BLaER1 (cell line): Measurements from ENCODE around the gene KIF20B.

Experiments used
- H3K27ac ChIP-seq: shearing (Covaris generic); formaldehyde crosslinking; 2 replicates; pipeline ENCODE4 v1.8.1; 2022
- H3K27me3 ChIP-seq: shearing (Covaris generic); formaldehyde crosslinking; 2 replicates; pipeline ENCODE4 v1.8.1; 2022
- H3K36me3 ChIP-seq: shearing (Covaris generic); formaldehyde crosslinking; 2 replicates; pipeline ENCODE4 v1.8.1; 2022
- H3K4me1 ChIP-seq: shearing (Covaris generic); formaldehyde crosslinking; 2 replicates; pipeline ENCODE4 v1.8.1; 2022
- H3K4me2 ChIP-seq: shearing (Covaris generic); formaldehyde crosslinking; 2 replicates; pipeline ENCODE4 v1.8.1; 2022
- H3K4me3 ChIP-seq: shearing (Covaris generic); formaldehyde crosslinking; 2 replicates; pipeline ENCODE4 v1.8.1; 2022
- H3K9ac ChIP-seq: shearing (Covaris generic); formaldehyde crosslinking; 2 replicates; pipeline ENCODE4 v1.8.1; 2022
- H3K9me3 ChIP-seq: shearing (Covaris generic); formaldehyde crosslinking; 2 replicates; pipeline ENCODE4 v1.8.1; 2022
- H4K20me1 ChIP-seq: shearing (Covaris generic); formaldehyde crosslinking; 2 replicates; pipeline ENCODE4 v1.8.1; 2022
- Cebpa-rat ChIP-seq: shearing (Covaris generic); IDR thresholded peaks from 2 replicates; pipeline ENCODE4 v1.8.1; 2022

The KIF20B gene

GRCh38 chr10:89706011-89706410 lies 4.6 kb downstream of the KIF20B start:
- Histone ChIP-seq H3K4me2 (peak overlapping the region; percentile 13), H3K4me3 (no peak overlapping the region), H3K4me1 (peaks cover 38% of the 10 kb centered on the region), H3K36me3 (peaks cover 36% of the 10 kb centered on the region; the same call in 1 of the 2 replicates), H4K20me1 (peaks cover 4% of the 10 kb centered on the region; the same call in 1 of the 2 replicates), H3K27me3 (no peaks in the 10 kb centered on the region), H3K9me3 (no peaks in the 10 kb centered on the region), H3K27ac (no peak overlapping the region), H3K9ac (no peak overlapping the region)
- no peak for TF ChIP-seq Cebpa-rat

- Histone ChIP-seq H3K27me3 (no peaks in the 10 kb centered on the region), H3K27ac (no peak overlapping the region), H3K9me3 (no peaks in the 10 kb centered on the region), H3K9ac (no peak overlapping the region), H3K4me1 (peaks cover 33% of the 10 kb centered on the region), H3K4me3 (no peak overlapping the region), H3K36me3 (peaks cover 44% of the 10 kb centered on the region), H3K4me2 (no peak overlapping the region), H4K20me1 (peaks cover 4% of the 10 kb centered on the region; the same call in 1 of the 2 replicates)
- no peak for TF ChIP-seq Cebpa-rat
Measured at GRCh38 chr10:89707372-89707771, 6.0 kb downstream of the KIF20B start.

DNA sequence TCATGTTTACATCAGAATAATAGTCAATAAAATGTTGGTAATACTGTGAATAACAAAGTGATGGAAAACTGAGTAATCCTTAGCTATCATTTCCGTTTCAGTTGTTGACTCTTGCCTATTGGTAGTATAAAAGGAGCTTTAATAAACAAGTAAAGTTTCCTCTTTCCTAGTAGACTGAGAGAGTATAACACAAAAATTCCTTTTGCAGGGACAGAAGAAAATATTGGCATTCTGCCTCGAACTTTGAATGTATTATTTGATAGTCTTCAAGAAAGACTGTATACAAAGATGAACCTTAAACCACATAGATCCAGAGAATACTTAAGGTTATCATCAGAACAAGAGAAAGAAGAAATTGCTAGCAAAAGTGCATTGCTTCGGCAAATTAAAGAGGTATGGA lies 9.4 kb downstream of the KIF20B start:
- peaks cover 4% of the 10 kb centered on the region; the same call in 1 of the 2 replicates for H4K20me1 ChIP-seq
- no peak overlapping the region for H3K4me3 ChIP-seq
- peaks cover 51% of the 10 kb centered on the region for H3K36me3 ChIP-seq
- TF ChIP-seq Cebpa-rat = no peak
- H3K4me2 ChIP-seq = no peak overlapping the region
- no peak overlapping the region for H3K9ac ChIP-seq
- H3K9me3 ChIP-seq = no peaks in the 10 kb centered on the region
- H3K27me3 ChIP-seq = no peaks in the 10 kb centered on the region
- peaks cover 8% of the 10 kb centered on the region; the same call in 1 of the 2 replicates for H3K4me1 ChIP-seq
- H3K27ac ChIP-seq = no peak overlapping the region

DNA sequence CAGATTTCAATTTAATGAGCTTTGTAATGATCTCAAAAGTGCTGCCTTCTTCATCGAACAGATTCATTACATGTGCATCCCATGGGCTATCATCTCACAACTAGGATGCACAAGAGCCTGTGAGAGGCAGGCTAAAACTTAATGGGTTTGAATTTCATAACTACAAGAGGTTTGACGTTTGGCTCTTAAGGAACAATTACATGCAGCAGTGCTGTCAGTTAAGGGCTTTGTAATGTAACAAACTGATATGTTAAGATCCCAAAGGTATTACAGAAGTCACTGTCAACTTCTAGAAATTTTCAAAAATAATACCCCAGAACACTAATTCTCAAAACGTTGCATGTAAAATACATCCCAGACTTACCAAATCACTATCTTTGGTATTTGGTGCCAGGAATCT lies 33.2 kb downstream of the KIF20B start:
- Histone ChIP-seq H3K4me3 (no peak overlapping the region), H3K36me3 (peaks cover 69% of the 10 kb centered on the region), H4K20me1 (no peaks in the 10 kb centered on the region), H3K4me1 (no peaks in the 10 kb centered on the region), H3K4me2 (no peak overlapping the region), H3K9me3 (no peaks in the 10 kb centered on the region), H3K9ac (no peak overlapping the region), H3K27ac (no peak overlapping the region), H3K27me3 (no peaks in the 10 kb centered on the region)
- TF ChIP-seq Cebpa-rat = no peak

GRCh38 chr10:89738551-89739209 lies 37.3 kb downstream of the KIF20B start:
- no peaks in the 10 kb centered on the region for H3K9me3 ChIP-seq
- no peak overlapping the region for H3K9ac ChIP-seq
- no peaks in the 10 kb centered on the region for H3K27me3 ChIP-seq
- H3K27ac ChIP-seq = no peak overlapping the region
- H4K20me1 ChIP-seq = no peaks in the 10 kb centered on the region
- H3K4me3 ChIP-seq = no peak overlapping the region
- no peak for TF ChIP-seq Cebpa-rat
- H3K4me1 ChIP-seq = no peaks in the 10 kb centered on the region
- H3K36me3 ChIP-seq = peaks cover 73% of the 10 kb centered on the region
- H3K4me2 ChIP-seq = no peak overlapping the region

DNA sequence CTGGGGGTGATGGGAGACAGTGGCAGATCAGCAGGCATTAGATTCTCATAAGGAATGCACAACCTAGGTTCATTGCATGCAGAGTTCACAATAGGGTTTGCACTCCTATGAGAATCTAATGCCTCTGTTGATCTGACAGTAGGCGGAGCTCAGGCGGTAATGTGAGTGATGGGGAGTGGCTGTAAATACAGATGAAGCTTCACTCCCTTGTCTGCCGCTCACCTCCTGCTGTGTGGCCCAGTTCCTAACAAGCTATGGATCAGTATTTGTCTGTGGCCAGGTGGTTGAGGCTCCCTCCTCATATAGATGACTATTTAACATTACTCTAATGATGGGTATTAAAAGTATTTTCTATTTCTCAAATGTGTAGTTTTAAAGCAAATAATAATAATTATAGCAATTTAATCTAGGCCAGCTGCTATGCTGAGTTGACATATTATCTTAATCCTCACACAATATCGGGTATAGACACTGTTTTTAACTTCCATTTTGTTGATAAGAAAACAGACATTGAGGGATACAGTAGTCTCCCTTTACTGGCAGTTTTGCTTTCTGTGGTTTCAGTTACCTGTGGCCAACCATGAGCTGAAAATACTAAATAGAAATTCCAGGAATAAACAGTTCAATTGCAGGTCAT lies 39.9 kb downstream of the KIF20B start:
- no peaks in the 10 kb centered on the region for H3K27me3 ChIP-seq
- peaks cover 76% of the 10 kb centered on the region for H3K36me3 ChIP-seq
- H3K9ac ChIP-seq = no peak overlapping the region
- H3K9me3 ChIP-seq = peaks cover 2% of the 10 kb centered on the region; the same call in 1 of the 2 replicates
- H3K4me3 ChIP-seq = no peak overlapping the region
- TF ChIP-seq Cebpa-rat = no peak
- no peak overlapping the region for H3K27ac ChIP-seq
- no peaks in the 10 kb centered on the region for H4K20me1 ChIP-seq
- no peaks in the 10 kb centered on the region for H3K4me1 ChIP-seq
- H3K4me2 ChIP-seq = no peak overlapping the region

DNA sequence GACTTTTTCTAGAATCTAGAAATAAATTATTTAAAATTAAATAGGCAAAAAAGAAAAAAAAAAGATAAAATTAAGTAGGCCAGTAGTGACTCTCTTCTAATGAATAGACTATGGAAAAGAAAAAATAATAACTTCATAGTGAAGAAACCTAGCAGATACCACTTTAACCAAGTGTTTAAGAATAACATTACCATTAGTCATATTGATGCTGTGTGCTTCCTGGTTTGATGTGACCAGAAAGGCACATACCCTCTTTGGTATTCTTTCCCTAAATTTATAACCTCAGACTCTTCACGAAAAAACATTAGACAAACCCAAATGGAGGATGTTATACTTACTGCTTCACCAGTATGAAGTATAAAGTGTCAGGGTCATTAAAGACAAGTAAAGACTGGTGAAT lies 42.6 kb downstream of the KIF20B start:
- no peak for TF ChIP-seq Cebpa-rat
- Histone ChIP-seq H3K4me2 (no peak overlapping the region), H3K36me3 (peaks cover 72% of the 10 kb centered on the region), H3K9ac (no peak overlapping the region), H3K27me3 (no peaks in the 10 kb centered on the region), H3K4me1 (no peaks in the 10 kb centered on the region), H3K9me3 (peaks cover 6% of the 10 kb centered on the region), H4K20me1 (no peaks in the 10 kb centered on the region), H3K27ac (no peak overlapping the region), H3K4me3 (no peak overlapping the region)

DNA sequence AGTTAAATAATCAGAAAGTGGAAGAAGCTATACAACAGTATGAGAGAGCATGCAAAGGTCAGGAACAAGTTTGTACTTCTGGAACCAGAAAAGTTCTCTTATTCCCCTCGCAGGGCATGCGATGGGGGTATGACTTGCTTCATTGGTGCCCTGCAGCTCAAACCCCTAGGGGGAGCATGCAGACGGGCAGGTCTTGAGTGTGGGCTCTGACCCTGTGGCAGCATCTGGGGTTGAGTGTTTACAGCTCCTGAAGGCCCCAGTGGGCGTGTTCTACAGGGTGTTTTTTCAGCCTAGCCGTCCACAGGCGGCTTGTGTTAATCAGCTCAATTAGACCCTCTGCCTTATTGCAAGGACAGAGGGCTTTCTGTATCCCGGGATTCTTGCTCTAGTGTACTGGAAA lies 44.5 kb downstream of the KIF20B start:
- Histone ChIP-seq H3K27ac (no peak overlapping the region), H4K20me1 (no peaks in the 10 kb centered on the region), H3K9ac (no peak overlapping the region), H3K9me3 (peaks cover 6% of the 10 kb centered on the region), H3K4me3 (no peak overlapping the region), H3K4me1 (no peaks in the 10 kb centered on the region), H3K36me3 (peaks cover 64% of the 10 kb centered on the region), H3K27me3 (no peaks in the 10 kb centered on the region), H3K4me2 (no peak overlapping the region)
- no peak for TF ChIP-seq Cebpa-rat

DNA sequence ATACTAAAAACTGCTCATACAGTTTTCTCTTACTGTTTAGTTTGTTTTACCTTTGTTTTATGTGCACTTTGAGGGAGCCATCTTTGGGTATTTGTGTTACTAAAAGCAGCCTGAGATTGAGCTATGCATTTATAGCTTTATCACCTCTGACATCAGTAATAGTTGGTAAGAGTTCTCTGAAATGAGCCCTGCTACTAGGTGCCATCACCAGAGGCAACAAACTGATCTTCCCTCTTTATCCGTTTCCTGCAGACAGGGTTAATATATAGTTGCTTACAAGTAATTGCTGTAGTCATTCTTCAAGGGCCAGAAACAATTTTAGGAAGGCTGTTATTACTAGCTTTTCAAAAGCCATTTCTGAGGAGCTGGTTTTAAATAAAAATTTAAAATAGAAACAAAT lies 49.1 kb downstream of the KIF20B start:
- no peak overlapping the region for H3K4me3 ChIP-seq
- H3K4me1 ChIP-seq = no peaks in the 10 kb centered on the region
- H3K27me3 ChIP-seq = no peaks in the 10 kb centered on the region
- H3K36me3 ChIP-seq = peaks cover 44% of the 10 kb centered on the region
- no peak overlapping the region for H3K9ac ChIP-seq
- TF ChIP-seq Cebpa-rat = no peak
- no peaks in the 10 kb centered on the region for H4K20me1 ChIP-seq
- peaks cover 6% of the 10 kb centered on the region for H3K9me3 ChIP-seq
- H3K27ac ChIP-seq = no peak overlapping the region
- H3K4me2 ChIP-seq = no peak overlapping the region

DNA sequence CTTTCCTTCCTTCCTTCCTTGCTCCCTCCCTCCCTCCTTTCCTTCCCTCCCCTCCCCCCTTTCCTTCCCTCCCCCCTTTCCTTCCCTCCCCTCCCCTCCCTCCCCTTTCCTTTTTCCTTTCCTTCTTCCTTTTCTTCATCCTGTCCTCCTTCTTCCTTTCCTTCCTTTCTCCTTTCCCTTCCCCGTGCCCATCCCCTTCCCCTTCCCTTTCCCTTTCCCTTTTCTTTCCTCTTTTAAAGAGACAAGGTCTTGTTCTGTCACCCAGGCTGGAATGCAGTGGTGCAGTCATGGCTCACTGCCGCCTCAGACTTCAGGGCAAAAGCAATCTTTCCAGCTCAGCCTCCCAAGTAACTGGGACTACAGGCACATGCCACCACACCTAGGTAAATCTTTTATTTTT lies 54.0 kb downstream of the KIF20B start:
- Histone ChIP-seq H3K36me3 (peaks cover 59% of the 10 kb centered on the region), H3K4me1 (no peaks in the 10 kb centered on the region), H3K9me3 (no peaks in the 10 kb centered on the region), H4K20me1 (no peaks in the 10 kb centered on the region), H3K27me3 (no peaks in the 10 kb centered on the region), H3K27ac (no peak overlapping the region), H3K4me3 (no peak overlapping the region), H3K4me2 (no peak overlapping the region), H3K9ac (no peak overlapping the region)
- TF ChIP-seq Cebpa-rat = no peak
